GM12865 (cell line): ENCODE results near the gene PEX7.

Experiments
- DNase-seq: peaks from one replicate; pipeline ENCODE4 v3.0.0; 2010; ENCODE audit warnings: low read depth
- H3K4me3 ChIP-seq: 2 replicates; pipeline ENCODE4 v1.5.1; 2011; ENCODE audit warnings: mild to moderate bottlenecking, low read depth, low read length, control low read depth
- TF ChIP-seq, protein P1 (sequence below): IDR thresholded peaks from 2 replicates; pipeline ENCODE4 v1.5.1; 2011; ENCODE audit warnings: low read length, control low read depth, low read depth, inconsistent platforms; ENCODE audit not compliant: insufficient read depth; ENCODE audit errors: missing control alignments

The PEX7 gene

DNA sequence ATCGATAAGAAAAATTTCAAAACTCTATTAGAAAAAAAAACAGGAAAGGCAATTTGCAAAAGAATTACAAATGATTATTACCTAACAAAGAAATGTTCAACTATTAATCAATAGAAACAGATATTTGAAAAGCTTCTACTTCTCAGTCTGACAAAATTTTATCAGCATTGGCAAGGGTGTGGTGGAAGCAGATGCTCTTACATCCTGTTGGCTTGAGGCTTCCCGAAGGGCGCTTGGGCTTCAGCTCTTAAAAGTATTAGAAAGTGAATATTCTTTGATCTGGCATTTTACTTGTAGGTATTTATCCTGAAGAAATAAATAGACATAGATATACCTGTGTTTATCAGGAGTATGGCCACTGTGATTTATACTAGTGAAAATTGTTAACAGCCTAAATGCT is 138.4 kb downstream of the PEX7 start:
- H3K4me3 ChIP-seq = no peak overlapping the region

DNA sequence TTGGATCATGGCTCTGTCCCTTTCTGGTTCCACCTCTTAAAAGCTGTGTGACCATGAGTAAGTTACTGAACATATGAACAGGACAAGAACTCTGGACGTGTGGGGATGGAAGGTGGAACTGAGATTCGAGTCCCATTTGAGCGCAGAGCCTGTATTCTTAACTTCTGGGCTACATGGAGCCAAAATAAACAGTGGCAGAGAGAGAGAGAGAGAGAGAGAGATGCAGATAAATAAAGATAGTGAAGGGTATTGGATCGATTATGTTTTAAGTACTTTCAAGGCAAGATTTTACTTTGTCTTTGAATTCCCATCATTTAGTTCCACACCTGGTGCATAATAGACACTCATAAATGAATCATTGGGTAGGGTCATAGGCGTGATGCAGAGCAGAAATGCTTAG is 139.5 kb downstream of the PEX7 start:
- DNase-seq = no peak
- no peak overlapping the region for H3K4me3 ChIP-seq
- TF ChIP-seq, protein P1, sequence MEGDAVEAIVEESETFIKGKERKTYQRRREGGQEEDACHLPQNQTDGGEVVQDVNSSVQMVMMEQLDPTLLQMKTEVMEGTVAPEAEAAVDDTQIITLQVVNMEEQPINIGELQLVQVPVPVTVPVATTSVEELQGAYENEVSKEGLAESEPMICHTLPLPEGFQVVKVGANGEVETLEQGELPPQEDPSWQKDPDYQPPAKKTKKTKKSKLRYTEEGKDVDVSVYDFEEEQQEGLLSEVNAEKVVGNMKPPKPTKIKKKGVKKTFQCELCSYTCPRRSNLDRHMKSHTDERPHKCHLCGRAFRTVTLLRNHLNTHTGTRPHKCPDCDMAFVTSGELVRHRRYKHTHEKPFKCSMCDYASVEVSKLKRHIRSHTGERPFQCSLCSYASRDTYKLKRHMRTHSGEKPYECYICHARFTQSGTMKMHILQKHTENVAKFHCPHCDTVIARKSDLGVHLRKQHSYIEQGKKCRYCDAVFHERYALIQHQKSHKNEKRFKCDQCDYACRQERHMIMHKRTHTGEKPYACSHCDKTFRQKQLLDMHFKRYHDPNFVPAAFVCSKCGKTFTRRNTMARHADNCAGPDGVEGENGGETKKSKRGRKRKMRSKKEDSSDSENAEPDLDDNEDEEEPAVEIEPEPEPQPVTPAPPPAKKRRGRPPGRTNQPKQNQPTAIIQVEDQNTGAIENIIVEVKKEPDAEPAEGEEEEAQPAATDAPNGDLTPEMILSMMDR = no peak

More for the DNA sequence above, 138.4 kb downstream of the PEX7 start:
- TF ChIP-seq, protein P1 = no peak
- no peak for DNase-seq

DNA sequence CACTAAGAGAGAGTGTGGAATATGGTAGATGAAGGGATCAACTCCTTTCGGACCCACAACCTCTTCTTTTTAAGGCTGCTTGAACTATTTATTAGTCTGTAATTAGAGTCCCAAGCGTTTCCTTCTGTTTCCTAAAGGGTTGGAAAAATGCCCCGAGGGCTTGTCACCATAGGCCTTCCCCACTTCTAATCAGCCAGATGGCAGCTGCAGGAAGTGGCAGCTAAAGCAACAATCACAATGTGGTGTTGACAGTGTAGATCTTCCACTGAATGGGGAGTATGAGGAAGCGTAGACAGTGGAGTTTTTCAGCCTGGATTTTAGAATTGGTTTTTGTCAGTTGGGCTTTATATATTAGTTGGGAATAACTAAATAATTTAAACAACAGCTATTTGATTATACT is 140.3 kb downstream of the PEX7 start:
- TF ChIP-seq, protein P1 = no peak
- no peak for DNase-seq

DNA sequence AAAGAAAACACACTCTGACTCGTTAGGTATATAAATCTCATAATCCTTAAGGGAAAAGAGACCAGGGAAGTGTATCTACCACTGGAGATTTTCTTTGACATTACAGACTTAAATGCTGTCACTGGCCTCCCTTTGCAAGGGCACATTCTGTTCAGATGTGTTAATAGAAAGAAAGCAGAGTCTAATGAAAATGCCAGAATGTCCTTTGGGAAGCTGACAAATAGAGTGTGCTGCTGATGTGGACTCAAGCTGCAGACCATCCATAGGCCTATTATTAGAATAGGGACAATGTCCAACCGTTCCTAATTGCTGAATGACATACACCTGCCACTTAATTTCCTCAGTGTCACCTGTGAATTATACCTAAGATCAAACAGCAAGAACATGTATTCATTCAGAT is 140.9 kb downstream of the PEX7 start:
- no peak for DNase-seq
- TF ChIP-seq, protein P1 = no peak
- H3K4me3 ChIP-seq = no peak overlapping the region

More for the DNA sequence above, 140.3 kb downstream of the PEX7 start:
- no peak overlapping the region for H3K4me3 ChIP-seq
